Lung (tissue), 12 donors: Measurements from ENCODE around the gene SLC7A10. TPM values are rescaled to one million over a fixed set of nuclear protein-coding genes. Genes with fewer than 3 reads are reported as not detected.
"Not testable (repeated sequence)": the region's sequence is repeated elsewhere in the genome, so short reads cannot be mapped to it uniquely, and the experiment has no call there.

Experiments
- ATAC-seq: fragments of 200-7000 bp; cut with Tn5 transposase; one replicate; pipeline ENCODE4 v1.9.1; 2020; ENCODE audit warnings: moderate number of reproducible peaks; ENCODE audit not compliant: insufficient read depth, low FRiP score
- DNase-seq, 3 donors: peaks; one replicate each; pipeline ENCODE4 v3.0.0-alpha.2; 2013 to 2017
- H3K27ac ChIP-seq, 2 donors: one replicate each; pipeline ENCODE4 v1.5.1; 2013; ENCODE audit warnings: mild to moderate bottlenecking in 2 of 2, moderate library complexity in 2 of 2, control low read depth in 1 of 2, inconsistent platforms in 1 of 2, low read depth in 1 of 2, low read length in 1 of 2
- H3K27me3 ChIP-seq, 3 donors: one replicate each; pipeline ENCODE4 v1.5.1; 2013; ENCODE audit warnings: low read length in 2 of 3; ENCODE audit not compliant: control insufficient read depth in 3 of 3, insufficient read depth in 3 of 3
- H3K36me3 ChIP-seq, 4 donors: one replicate each; pipeline ENCODE4 v1.5.1; 2013; ENCODE audit warnings: low read length in 4 of 4, mild to moderate bottlenecking in 1 of 4, moderate library complexity in 1 of 4; ENCODE audit not compliant: control insufficient read depth in 4 of 4, insufficient read depth in 4 of 4
- H3K4me1 ChIP-seq, 5 donors: one replicate each; pipeline ENCODE4 v1.5.1; 2013; ENCODE audit warnings: low read length in 5 of 5, mild to moderate bottlenecking in 2 of 5, moderate library complexity in 1 of 5; ENCODE audit not compliant: control insufficient read depth in 5 of 5, insufficient read depth in 5 of 5
- H3K4me3 ChIP-seq: one replicate; pipeline ENCODE4 v1.5.1; 2013; ENCODE audit warnings: mild to moderate bottlenecking, control low read depth, moderate library complexity
- H3K9ac ChIP-seq, 2 donors: one replicate each; pipeline ENCODE4 v1.5.1; 2013; ENCODE audit warnings: low read length in 2 of 2, control low read depth in 1 of 2; ENCODE audit not compliant: insufficient read depth in 1 of 2
- H3K9me3 ChIP-seq, 4 donors: one replicate each; pipeline ENCODE4 v1.5.1; 2013; ENCODE audit warnings: low read length in 3 of 4, mild to moderate bottlenecking in 1 of 4, moderate library complexity in 1 of 4; ENCODE audit not compliant: control insufficient read depth in 4 of 4, insufficient read depth in 3 of 4
- CTCF ChIP-seq: IDR thresholded peaks from 2 replicates; pipeline ENCODE4 v1.5.1; 2012; ENCODE audit warnings: mild to moderate bottlenecking; ENCODE audit errors: control extremely low read depth, extremely low read depth
- WGBS, 2 donors: extraction: QIAGEN DNeasy Blood & Tissue Kit; methylation state at CpG; one replicate each; pipeline ENCODE4 v1.1.7; 2013; 5-methylcytosine and 5-hydroxymethylcytosine counted together
- polyA plus RNA-seq, 2 donors: library from polyadenylated mRNA; stranded (reverse); fragments of 200-250 nt; gene quantifications; one replicate each; pipeline ENCODE4 v1.2.1, GENCODE V29; 2013
- total RNA-seq, 2 donors: library from RNA; depleted of rRNA in 1 of 2; stranded (reverse); fragments of >200 nt in 1 of 2; gene quantifications; one replicate each; pipeline ENCODE4 v1.2.1, GENCODE V29; 2014 to 2021
- donor health status: control.
- donor health status: control.
- donor health status: Bipolar disorder and iron deficiency.
- donor health status: healthy.
- donor health status: DM: yes; HTN: yes; CAD: no.

SLC7A10 gene
- total and polyA plus RNA-seq, 4 donors = 0.02 to 0.71 (median 0.16) TPM

- Histone ChIP-seq H3K27me3 (no peaks in the 10 kb centered on the region), H3K9me3 (no peaks in the 10 kb centered on the region), H3K36me3 (no peaks in the 10 kb centered on the region), H3K4me3 (no peak overlapping the region), H3K4me1 (peaks cover 0 to 10% (median 5%) of the 10 kb centered on the region in 5 donors), H3K9ac (no peak overlapping the region), H3K27ac (no peak overlapping the region)
- no peak for DNase-seq
- TF ChIP-seq CTCF = no peak
- 90 to 93% methylated on average over 1 of the region's 1 CpG for WGBS, 2 donors
- no peak for ATAC-seq
Observed at GRCh38 chr19:33171222-33171795, 54.3 kb downstream of the SLC7A10 start.

- no peaks in the 10 kb centered on the region for H3K36me3 ChIP-seq
Observed at GRCh38 chr19:33168528-33168927, 57.1 kb downstream of the SLC7A10 start.

GRCh38 chr19:33167438-33167837, 58.2 kb downstream of the SLC7A10 start:
- DNase-seq (no peak), ATAC-seq (no peak)
- no peaks in the 10 kb centered on the region for H3K27me3 ChIP-seq
- no peak overlapping the region for H3K27ac ChIP-seq
- H3K4me3 ChIP-seq = no peak overlapping the region
- no peak for TF ChIP-seq CTCF
- WGBS, 2 donors = 94 to 100% methylated on average over 1 of the region's 1 CpG
- no peaks in the 10 kb centered on the region for H3K36me3 ChIP-seq
- H3K9ac ChIP-seq = no peak overlapping the region
- H3K4me1 ChIP-seq = no peaks in the 10 kb centered on the region
- no peaks in the 10 kb centered on the region for H3K9me3 ChIP-seq

More at GRCh38 chr19:33168528-33168927, 57.1 kb downstream of the SLC7A10 start:
- H3K9me3 ChIP-seq = no peaks in the 10 kb centered on the region
- H3K27ac ChIP-seq = no peak overlapping the region
- H3K4me1 ChIP-seq = peaks cover 0 to 1% (median 0%) of the 10 kb centered on the region in 5 donors
- WGBS, 2 donors = 91 to 97% methylated on average over 1 of the region's 1 CpG
- no peak overlapping the region for H3K9ac ChIP-seq
- ATAC-seq = no peak
- H3K4me3 ChIP-seq = no peak overlapping the region
- H3K27me3 ChIP-seq = no peaks in the 10 kb centered on the region
- no peak for DNase-seq
- TF ChIP-seq CTCF = no peak

GRCh38 chr19:33166037-33166436, 59.6 kb downstream of the SLC7A10 start:
- H3K27me3 ChIP-seq, DNase-seq, ATAC-seq, H3K27ac ChIP-seq, H3K9ac ChIP-seq, H3K9me3 ChIP-seq, H3K4me3 ChIP-seq, H3K4me1 ChIP-seq, H3K36me3 ChIP-seq: not testable (repeated sequence)
- 72 to 86% methylated on average over 6 of the region's 6 CpGs for WGBS, 2 donors
